ENCODE results near the gene MAST4. TPM values are rescaled to one million over a fixed set of nuclear protein-coding genes. Genes with fewer than 3 reads are reported as not detected.

Gene MAST4
- total and polyA plus RNA-seq, 8 donors = 5.9 to 29.7 (median 10.0) TPM

GRCh38 chr5:67194166-67194565, 598.0 kb downstream of the MAST4 start:
- TF ChIP-seq CTCF (IDR thresholded peaks at IDR 0.05) = no peak
- ATAC-seq = no peak
- no peak for DNase-seq
- intact Hi-C loops (cut with DNase I) = no loop called here
- Histone ChIP-seq H3K4me3 (no peak overlapping the region), H3K36me3 (no peaks in the 10 kb centered on the region), H3K27me3 (no peaks in the 10 kb centered on the region), H3K4me1 (no peaks in the 10 kb centered on the region), H3K9me3 (no peaks in the 10 kb centered on the region), H3K27ac (peak overlapping the region in 1 of 4 donors; percentile 50)
- WGBS, 2 donors = 85 to 92% methylated on average over 3 of the region's 3 CpGs
- no peak for FAIRE-seq

- WGBS, 2 donors = 84% methylated on average over 7 of the region's 7 CpGs
- intact Hi-C loops (cut with DNase I) = no loop called here
- H3K27ac ChIP-seq = no peak overlapping the region
- H3K27me3 ChIP-seq = no peaks in the 10 kb centered on the region
- H3K9me3 ChIP-seq = no peaks in the 10 kb centered on the region
- TF ChIP-seq CTCF (IDR thresholded peaks at IDR 0.05) = no peak
- ATAC-seq = peak in 1 of 4 donors; percentile 12
- H3K36me3 ChIP-seq = no peaks in the 10 kb centered on the region
- DNase-seq = no peak
- no peak overlapping the region for H3K4me3 ChIP-seq
- no peak for FAIRE-seq
- no peaks in the 10 kb centered on the region for H3K4me1 ChIP-seq
Observed at GRCh38 chr5:67195406-67196275, 599.4 kb downstream of the MAST4 start.

- 70 to 72% methylated on average over 5 of the region's 5 CpGs for WGBS, 2 donors
- no peak for DNase-seq
- ATAC-seq = peak in 3 of 4 donors; percentile 31 to 39 (median 34)
Observed at GRCh38 chr5:67196537-67197059, 600.4 kb downstream of the MAST4 start, which contains the start of gene CD180. CD180 (minus strand) TSS chr5:67196799; CDS start chr5:67196641, 158 bp downstream.

GRCh38 chr5:67197536-67197935, 601.3 kb downstream of the MAST4 start:
- intact Hi-C loops (cut with DNase I) = no loop called here
- Histone ChIP-seq H3K27me3 (no peaks in the 10 kb centered on the region), H3K27ac (no peak overlapping the region), H3K4me3 (no peak overlapping the region), H3K9me3 (no peaks in the 10 kb centered on the region), H3K4me1 (no peaks in the 10 kb centered on the region), H3K36me3 (no peaks in the 10 kb centered on the region)
- no peak for DNase-seq
- TF ChIP-seq CTCF (IDR thresholded peaks at IDR 0.05) = no peak
- WGBS, 2 donors = 81 to 91% methylated on average over 1 of the region's 1 CpG
- FAIRE-seq = no peak
- no peak for ATAC-seq

More at GRCh38 chr5:67196537-67197059, 600.4 kb downstream of the MAST4 start, which contains the start of gene CD180:
- no peaks in the 10 kb centered on the region for H3K9me3 ChIP-seq
- no peaks in the 10 kb centered on the region for H3K27me3 ChIP-seq
- H3K27ac ChIP-seq = no peak within 1 kb of the TSS
- no peak for FAIRE-seq
- TF ChIP-seq CTCF (IDR thresholded peaks at IDR 0.05) = no peak
- no peak within 1 kb of the TSS for H3K4me3 ChIP-seq
- intact Hi-C loops (cut with DNase I) = no loop called here
- H3K4me1 ChIP-seq = no peaks in the 10 kb centered on the region
- H3K36me3 ChIP-seq = no peaks in the 10 kb centered on the region

GRCh38 chr5:67198917-67199316, 602.7 kb downstream of the MAST4 start:
- FAIRE-seq (no peak), ATAC-seq (no peak), DNase-seq (no peak)
- Histone ChIP-seq H3K36me3 (no peaks in the 10 kb centered on the region), H3K27ac (no peak overlapping the region), H3K9me3 (no peaks in the 10 kb centered on the region), H3K4me3 (no peak overlapping the region), H3K4me1 (no peaks in the 10 kb centered on the region), H3K27me3 (no peaks in the 10 kb centered on the region)
- no peak for TF ChIP-seq CTCF (IDR thresholded peaks at IDR 0.05)
- intact Hi-C loops (cut with DNase I) = no loop called here
- WGBS, 2 donors = 30 to 37% methylated on average over 1 of the region's 1 CpG

Measured in pancreas (tissue), 10 donors.